ENCODE measurements around the gene STARD5.

STARD5 gene

GRCh38 chr15:81270781-81271491 is 53.0 kb downstream of the STARD5 start:
- no peak for DNase-seq

GRCh38 chr15:81270188-81270587 is 53.8 kb downstream of the STARD5 start:
- DNase-seq: no peak

- no peak for DNase-seq
These were observed 54.9 kb downstream of the STARD5 start for GRCh38 chr15:81268881-81269601.

GRCh38 chr15:81268340-81268739 is 55.6 kb downstream of the STARD5 start:
- no peak for DNase-seq

GRCh38 chr15:81265944-81266775 is 57.8 kb downstream of the STARD5 start:
- DNase-seq: peak; percentile 61

GRCh38 chr15:81265256-81265943 is 58.5 kb downstream of the STARD5 start:
- no peak for DNase-seq

- no peak for DNase-seq
These were observed 59.7 kb downstream of the STARD5 start for GRCh38 chr15:81264072-81264857.

- no peak for DNase-seq
These were observed 60.5 kb downstream of the STARD5 start for GRCh38 chr15:81263477-81263876.

- DNase-seq: no peak
These were observed 62.6 kb downstream of the STARD5 start for GRCh38 chr15:81261172-81261811.

- DNase-seq: no peak
These were observed 64.1 kb downstream of the STARD5 start for GRCh38 chr15:81259760-81260298.
